NCI-H524 treated with DMSO at 0.1 percent for 48 hours (cell line): ENCODE measurements around the gene SLC13A4.
"Not testable (repeated sequence)": the region's sequence is repeated elsewhere in the genome, so short reads cannot be mapped to it uniquely, and the experiment has no call there.

ENCODE experiments used
- DNase-seq: peaks from one replicate; lab custom pipeline; 2025; lab: John Stamatoyannopoulos, UW

SLC13A4 gene

GRCh38 chr7:135697276-135698049, 30.5 kb downstream of the SLC13A4 start:
- DNase-seq: peak; percentile 20

DNA sequence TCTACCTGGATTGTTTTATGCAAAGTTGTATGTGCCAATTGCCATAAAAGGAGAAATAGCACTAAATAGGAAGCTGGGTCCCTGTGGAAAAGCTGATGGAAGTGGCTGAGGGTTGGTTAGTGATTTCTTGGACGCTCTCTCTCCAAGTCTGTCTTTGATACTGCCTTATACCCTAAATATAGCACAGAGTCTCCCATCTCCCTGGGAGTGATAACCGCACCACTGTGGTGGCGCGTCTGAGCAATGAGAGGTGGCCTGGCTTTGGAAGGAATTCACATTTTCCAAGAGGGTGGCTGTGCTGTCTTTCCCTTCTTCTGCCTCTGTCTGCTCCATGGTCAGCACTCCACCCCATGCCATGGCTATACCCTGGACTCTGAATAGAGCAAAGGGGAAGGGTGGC, 34.4 kb downstream of the SLC13A4 start:
- DNase-seq: no peak

DNA sequence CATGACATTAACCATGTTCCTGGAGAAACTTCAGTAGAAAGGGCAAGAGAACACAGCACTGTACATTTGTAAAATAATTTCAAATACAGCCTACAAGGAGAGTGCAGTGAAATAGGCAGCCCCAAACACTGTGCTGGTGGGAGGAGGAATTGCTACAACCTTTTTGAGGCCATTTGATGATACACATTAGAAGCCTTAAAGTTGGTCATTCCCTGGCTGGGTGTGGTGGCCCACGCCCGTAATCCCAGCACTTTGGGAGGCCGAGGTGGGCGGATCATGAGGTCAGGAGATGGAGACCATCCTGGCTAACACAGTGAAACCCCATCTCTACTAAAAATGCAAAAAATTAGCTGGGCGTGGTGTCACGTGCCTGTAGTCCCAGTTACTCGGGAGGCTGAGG, 35.4 kb downstream of the SLC13A4 start:
- not testable (repeated sequence) for DNase-seq

DNA sequence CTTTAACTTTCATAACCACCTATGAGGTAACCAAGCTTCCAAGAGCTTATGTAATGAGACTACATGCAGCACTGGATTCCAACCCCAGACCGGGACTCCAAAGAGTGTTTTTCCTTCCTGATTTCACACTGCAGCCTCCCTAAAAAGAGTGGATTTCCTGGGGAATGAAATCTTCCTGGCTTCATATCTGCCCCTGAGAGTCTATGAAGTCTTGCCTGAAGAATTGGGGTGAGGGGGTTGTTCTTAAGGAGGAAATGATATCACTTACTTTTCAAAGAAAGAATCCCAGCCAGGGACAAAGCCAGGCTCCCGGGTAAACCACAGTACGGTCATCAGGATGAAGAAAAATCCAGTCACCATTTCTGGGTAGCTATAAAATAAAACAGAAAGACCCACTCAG, 35.9 kb downstream of the SLC13A4 start:
- no peak for DNase-seq

DNA sequence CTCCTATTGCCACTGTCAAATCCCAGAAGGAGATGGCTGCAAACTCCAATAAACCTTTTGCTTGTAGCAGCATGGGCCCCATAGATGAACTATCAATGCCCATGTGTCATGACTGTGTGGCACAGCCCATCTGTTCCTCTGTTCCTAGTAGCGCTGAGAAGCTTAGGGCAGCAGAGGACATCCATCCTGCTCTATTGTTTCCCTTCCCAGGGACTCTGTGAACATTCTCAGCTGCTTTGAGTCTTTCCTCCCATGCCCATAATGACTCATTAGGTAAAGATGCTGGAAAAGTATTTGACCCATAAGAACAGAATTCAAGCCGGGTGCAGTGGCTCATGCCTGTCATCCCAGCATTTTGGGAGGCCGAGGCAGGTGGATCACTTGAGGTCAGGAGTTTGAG, 37.4 kb downstream of the SLC13A4 start:
- no peak for DNase-seq

- DNase-seq: no peak
Measured at GRCh38 chr7:135687466-135687865, 40.5 kb downstream of the SLC13A4 start.

GRCh38 chr7:135685306-135686084, 42.5 kb downstream of the SLC13A4 start:
- DNase-seq: no peak

DNA sequence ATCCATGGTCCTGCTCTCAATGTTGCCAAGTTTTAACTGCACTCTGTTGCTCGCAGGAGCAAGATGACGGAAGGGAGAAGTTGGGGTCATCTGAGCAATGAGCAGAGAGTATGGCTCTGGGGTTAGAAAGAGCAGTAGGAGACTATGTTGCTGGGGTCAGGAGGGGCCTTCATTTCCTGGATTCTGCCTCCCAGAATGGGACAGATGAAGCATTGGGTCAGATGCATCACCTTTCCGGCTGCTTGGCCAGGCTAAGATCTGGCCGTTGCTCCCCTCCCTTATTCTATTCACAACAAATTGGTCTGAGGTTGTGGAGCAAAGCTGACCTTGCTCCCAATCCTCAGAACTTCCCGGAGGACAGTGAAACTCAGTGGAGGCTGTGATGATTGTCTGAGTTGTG, 43.3 kb downstream of the SLC13A4 start:
- no peak for DNase-seq

GRCh38 chr7:135684136-135684535, 43.9 kb downstream of the SLC13A4 start:
- DNase-seq: no peak

- no peak for DNase-seq
Measured at GRCh38 chr7:135683609-135684008, 44.4 kb downstream of the SLC13A4 start.

GRCh38 chr7:135682191-135682590, 45.8 kb downstream of the SLC13A4 start:
- DNase-seq: no peak

GRCh38 chr7:135681762-135682161, 46.2 kb downstream of the SLC13A4 start:
- no peak for DNase-seq

DNA sequence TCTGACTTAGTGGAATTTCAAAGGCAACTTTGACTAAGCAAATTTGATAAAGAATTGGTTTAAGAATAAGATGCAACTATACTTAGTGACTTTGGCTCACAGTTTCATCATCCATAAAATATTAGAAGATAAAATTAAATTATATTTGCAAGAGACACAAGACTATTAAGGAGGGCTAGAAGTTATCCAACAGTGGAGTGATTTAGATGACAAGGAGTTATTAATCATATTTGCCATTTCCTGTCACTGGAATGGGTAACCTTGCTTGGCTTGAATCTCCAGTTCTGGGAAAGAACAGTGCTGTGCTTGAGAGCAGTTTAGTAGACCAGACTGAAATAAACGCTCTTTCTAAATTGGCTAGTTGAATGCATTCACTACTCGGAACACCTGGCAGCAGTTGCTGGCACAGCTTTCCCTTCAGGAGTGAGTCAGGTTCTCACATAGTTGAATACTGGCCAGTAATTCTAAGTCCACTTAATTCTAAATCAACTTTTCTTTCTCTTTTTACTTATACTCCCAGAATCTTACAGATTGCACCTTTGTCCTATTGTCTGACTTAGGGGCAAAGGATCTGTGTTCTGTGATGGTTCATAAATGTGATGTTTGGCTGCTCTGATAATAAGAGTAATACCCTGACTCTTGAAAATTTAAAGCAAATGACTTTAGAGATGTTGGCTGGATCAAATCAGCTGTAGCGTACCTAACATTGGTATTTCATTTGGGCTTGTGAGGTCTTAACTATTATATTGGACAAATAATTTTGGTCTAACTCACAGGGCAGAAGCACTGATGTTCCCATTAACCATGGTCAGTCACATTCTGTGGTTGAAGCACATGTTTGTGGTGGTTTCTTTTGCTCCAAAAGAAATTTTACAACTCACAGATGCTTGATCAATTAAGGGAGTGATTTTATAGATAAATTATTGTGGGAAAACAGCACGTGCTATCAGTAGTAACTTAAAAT, 49.1 kb downstream of the SLC13A4 start:
- DNase-seq: no peak

GRCh38 chr7:135673360-135673706, 54.7 kb downstream of the SLC13A4 start:
- no peak for DNase-seq

GRCh38 chr7:135672560-135673359, 55.2 kb downstream of the SLC13A4 start:
- DNase-seq: no peak

DNA sequence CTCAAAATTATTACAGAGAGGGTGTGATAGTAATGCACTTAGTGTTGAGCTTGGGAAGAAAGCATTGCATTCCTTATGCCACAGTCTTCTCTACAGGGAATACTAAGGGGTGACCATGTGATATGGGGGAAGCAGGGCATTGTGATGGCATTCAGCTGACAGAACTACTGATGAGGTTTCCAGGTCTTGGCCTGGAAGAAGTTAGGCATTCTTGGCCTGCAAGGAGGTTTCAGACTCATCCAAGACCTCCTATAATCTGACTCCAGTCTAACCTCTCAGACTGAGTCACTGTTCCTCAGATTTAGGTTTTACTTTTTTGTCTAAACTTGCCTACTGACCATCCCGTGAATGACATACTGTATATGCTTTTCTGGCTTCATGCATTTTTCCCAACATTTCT, 57.8 kb downstream of the SLC13A4 start:
- DNase-seq: no peak

- DNase-seq: no peak
Measured at GRCh38 chr7:135669774-135670173, 58.2 kb downstream of the SLC13A4 start.

- not testable (repeated sequence) for DNase-seq
Measured at GRCh38 chr7:135668852-135669395, 59.1 kb downstream of the SLC13A4 start.

DNA sequence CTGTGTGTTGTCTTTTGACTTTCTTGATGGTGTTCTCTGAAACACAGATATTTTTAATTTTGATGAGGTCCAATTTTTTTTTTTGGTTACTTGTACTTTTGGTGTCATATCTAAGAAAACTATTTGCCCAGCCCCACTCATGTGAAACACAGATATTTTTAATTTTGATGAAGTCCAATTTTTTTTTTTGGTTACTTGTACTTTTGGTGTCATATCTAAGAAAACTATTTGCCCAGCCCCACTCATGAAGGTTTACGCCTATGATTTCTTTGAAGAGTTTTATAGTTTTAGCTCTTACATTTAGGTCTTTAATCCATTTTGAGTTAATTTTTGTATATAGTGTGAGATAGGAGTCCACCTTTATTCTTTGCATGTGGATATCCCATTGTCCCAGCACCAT, 60.4 kb downstream of the SLC13A4 start:
- DNase-seq: not testable (repeated sequence)

GRCh38 chr7:135666846-135667245, 61.1 kb downstream of the SLC13A4 start:
- no peak for DNase-seq

- no peak for DNase-seq
Measured at GRCh38 chr7:135666156-135666555, 61.8 kb downstream of the SLC13A4 start.
